ENCODE results near the gene MAB21L4.

Gene MAB21L4

GRCh38 chr2:240930096-240930630, 34.2 kb upstream of the MAB21L4 start:
- TF ChIP-seq POLR2A (IDR thresholded peaks at IDR 0.05; ENCODE audit: extremely low read depth, insufficient read length) (no peak), CTCF (IDR thresholded peaks at IDR 0.05; ENCODE audit: low read depth, low read length) (no peak), MYC (IDR thresholded peaks at IDR 0.05; ENCODE audit: low read depth, low read length) (no peak)
- TF ChIP-seq, protein P1, sequence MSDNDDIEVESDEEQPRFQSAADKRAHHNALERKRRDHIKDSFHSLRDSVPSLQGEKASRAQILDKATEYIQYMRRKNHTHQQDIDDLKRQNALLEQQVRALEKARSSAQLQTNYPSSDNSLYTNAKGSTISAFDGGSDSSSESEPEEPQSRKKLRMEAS (IDR thresholded peaks at IDR 0.05; ENCODE audit: low read depth, low read length) = no peak
- DNase-seq (ENCODE audit: low read depth) = no peak

DNA sequence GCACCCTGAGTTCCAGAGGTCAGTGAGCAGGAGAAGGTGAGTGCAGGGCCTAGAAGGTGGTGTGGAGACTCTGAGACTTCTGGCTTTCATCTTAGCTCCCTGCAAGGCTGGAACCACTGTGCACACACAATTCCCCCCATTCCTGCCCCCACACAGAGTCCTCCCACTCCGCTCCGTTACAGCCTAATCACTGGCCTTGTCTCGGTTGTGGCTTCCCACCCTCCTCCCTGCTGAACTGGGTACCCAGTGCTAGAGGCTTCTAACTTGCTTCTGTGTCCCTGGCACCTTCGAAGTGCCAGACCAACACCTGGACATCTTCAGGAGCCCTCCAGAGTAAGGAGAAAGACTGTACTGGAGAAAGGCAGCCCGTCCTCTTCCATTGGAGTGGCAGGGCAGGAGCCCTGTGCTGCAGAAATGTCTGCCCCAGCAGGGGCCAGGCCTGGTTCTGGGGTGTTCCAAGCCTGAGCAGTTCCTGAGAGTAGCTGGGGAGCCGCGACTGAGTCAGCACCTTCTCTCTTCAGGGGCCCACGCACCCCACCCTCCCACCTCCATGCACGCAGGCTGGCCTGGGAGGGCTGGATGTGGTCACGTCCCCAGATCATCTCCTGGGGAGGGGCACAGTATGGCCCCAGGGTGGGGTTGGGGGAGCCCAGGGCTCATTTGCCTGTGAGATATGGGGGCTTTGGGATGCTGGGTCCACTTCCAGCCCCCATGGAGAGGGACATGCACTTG, 33.6 kb upstream of the MAB21L4 start:
- H3K4me3 ChIP-seq (ENCODE audit: low read depth, low read length) = no peak overlapping the region
- TF ChIP-seq, protein P1 (IDR thresholded peaks at IDR 0.05; ENCODE audit: low read depth, low read length) = no peak
- DNase-seq (ENCODE audit: low read depth) = no peak

More at GRCh38 chr2:240930096-240930630, 34.2 kb upstream of the MAB21L4 start:
- H3K4me3 ChIP-seq (ENCODE audit: low read depth, low read length) = no peak overlapping the region

DNA sequence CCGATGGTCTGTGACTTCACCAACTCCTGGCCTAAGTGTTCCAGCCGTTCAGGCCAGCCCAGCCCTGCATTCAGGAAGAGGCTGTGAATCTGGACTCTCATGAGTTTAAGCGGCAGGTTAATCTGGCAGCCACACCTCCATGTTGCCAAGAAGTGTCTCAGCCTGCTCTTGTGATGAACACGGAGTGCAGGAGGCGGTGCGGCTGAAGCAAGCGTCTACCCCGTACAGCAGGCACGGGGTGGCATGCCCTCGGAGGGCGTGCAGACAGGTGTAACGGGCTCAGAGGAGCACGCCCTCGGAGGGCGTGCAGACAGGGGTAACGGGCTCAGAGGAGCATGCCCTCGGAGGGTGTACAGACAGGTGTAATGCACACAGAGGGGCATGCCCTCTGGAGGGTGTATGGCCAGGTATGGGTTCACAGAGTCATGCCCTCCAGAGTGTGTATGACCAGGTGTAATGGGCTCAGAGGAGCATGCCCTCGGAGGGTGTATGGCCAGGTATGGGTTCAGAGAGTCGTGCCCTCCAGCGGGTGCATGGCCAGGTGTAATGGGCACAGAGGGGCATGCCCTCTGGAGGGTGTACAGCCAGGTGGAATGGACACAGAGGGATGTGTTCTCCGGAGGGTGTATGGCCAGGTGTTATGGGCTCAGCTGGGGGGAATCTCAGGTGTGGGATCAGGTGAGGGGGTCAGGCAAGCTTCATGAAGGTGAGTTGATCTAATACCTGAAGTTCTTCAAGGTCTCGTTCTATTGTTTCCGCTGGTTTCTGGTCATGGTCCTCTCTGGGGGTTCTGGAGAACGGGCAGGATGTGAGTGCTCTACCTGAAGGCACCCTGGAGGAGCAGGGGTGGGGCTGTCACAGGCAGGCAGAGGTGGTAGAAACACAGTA, 32.8 kb upstream of the MAB21L4 start:
- TF ChIP-seq POLR2A (IDR thresholded peaks at IDR 0.05; ENCODE audit: extremely low read depth, insufficient read length) (no peak), MYC (IDR thresholded peaks at IDR 0.05; ENCODE audit: low read depth, low read length) (no peak), CTCF (IDR thresholded peaks at IDR 0.05; ENCODE audit: low read depth, low read length) (no peak)
- TF ChIP-seq, protein P1 (IDR thresholded peaks at IDR 0.05; ENCODE audit: low read depth, low read length) = no peak
- DNase-seq (ENCODE audit: low read depth) = no peak
- H3K4me3 ChIP-seq (ENCODE audit: low read depth, low read length) = no peak overlapping the region

DNA sequence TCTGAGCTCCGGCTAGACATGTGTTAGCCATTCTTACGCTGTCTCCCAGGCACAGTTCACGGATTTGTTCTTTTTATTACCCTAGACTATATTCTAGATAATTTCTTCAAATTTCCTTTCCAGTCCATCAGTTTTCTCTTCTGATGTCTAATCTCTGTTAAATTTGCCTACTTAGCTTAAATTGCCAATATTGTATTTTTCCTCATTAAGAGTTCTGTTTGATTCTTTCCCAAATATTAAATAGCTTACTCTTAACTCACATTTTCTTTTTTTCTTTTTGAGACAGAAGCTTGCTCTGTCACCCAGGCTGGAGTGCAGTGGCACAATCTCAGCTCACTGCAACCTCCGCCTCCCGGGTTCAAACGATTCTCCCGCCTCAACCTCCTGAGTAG, 31.4 kb upstream of the MAB21L4 start:
- TF ChIP-seq CTCF (IDR thresholded peaks at IDR 0.05; ENCODE audit: low read depth, low read length) = no peak
- TF ChIP-seq MYC (IDR thresholded peaks at IDR 0.05; ENCODE audit: low read depth, low read length) = no peak
- TF ChIP-seq, protein P1 (IDR thresholded peaks at IDR 0.05; ENCODE audit: low read depth, low read length) = no peak
- no peak for TF ChIP-seq POLR2A (IDR thresholded peaks at IDR 0.05; ENCODE audit: extremely low read depth, insufficient read length)
- no peak overlapping the region for H3K4me3 ChIP-seq (ENCODE audit: low read depth, low read length)
- no peak for DNase-seq (ENCODE audit: low read depth)

DNA sequence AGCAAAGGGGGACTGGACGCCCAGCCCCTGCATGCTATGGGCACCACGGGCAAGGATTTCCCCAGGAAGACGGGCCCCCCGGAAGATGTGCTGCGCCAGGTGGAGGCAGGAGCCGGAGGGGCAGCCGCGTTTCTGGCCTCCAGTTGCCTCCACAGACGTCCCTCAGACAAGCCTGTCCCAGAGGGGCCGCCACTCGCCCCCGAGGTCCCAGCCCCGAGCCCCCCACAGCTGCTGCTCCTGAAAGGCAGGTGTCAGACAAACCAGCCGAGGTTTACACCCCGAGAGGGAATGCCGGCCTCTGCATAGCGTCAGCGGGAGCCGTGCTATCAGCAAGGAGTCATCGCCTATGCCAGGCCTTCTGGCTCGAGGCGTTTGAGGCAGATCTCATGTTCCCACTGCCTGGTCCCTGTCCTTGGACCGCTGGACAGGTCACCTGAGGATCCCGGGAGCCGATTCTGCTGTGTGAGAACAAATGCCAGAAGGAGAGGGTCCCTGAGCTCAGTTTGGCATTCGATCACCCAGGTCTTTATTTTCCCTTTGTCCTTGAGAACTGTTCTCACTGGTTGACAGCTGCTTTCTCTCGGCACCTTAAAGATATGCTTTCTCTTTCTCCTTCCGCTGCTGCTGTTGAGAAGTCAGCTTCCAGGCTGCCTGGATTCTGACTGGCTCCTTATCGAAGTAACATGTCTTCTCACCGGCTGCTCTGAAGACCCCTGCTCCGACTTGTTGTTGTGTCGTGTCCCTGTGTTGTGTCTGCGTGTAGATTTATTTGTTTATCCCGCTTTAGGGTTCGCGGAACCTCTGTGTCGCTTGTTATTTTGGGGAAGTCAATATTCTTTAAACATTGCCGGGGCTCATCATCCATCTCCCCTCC, 30.8 kb upstream of the MAB21L4 start:
- DNase-seq (ENCODE audit: low read depth) = no peak
- H3K4me3 ChIP-seq (ENCODE audit: low read depth, low read length) = no peak overlapping the region

More for the DNA sequence above, 30.8 kb upstream of the MAB21L4 start:
- TF ChIP-seq MYC (IDR thresholded peaks at IDR 0.05; ENCODE audit: low read depth, low read length) = no peak
- TF ChIP-seq CTCF (IDR thresholded peaks at IDR 0.05; ENCODE audit: low read depth, low read length) = no peak
